ENCODE measurements around the gene SAP25.
"Not testable (repeated sequence)": the region's sequence is repeated elsewhere in the genome, so short reads cannot be mapped to it uniquely, and the experiment has no call there.

DNA sequence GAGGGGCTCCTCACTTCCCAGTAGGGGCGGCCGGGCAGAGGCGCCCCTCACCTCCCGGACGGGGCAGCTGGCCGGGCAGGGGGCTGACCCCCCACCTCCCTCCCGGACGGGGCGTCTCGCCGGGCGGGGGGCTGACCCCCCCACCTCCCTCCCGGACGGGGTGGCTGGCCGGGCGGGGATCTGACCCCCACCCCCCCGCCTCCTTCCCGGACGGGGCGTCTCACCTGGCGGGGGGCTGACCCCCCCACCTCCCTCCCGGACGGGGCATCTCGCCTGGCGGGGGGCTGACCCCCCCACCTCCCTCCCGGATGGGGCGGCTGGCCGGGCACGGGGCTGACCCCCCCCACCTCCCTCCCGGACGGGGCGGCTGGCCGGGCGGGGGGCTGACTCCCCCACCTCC, 50.5 kb downstream of the SAP25 start:
- TF ChIP-seq, protein P1, sequence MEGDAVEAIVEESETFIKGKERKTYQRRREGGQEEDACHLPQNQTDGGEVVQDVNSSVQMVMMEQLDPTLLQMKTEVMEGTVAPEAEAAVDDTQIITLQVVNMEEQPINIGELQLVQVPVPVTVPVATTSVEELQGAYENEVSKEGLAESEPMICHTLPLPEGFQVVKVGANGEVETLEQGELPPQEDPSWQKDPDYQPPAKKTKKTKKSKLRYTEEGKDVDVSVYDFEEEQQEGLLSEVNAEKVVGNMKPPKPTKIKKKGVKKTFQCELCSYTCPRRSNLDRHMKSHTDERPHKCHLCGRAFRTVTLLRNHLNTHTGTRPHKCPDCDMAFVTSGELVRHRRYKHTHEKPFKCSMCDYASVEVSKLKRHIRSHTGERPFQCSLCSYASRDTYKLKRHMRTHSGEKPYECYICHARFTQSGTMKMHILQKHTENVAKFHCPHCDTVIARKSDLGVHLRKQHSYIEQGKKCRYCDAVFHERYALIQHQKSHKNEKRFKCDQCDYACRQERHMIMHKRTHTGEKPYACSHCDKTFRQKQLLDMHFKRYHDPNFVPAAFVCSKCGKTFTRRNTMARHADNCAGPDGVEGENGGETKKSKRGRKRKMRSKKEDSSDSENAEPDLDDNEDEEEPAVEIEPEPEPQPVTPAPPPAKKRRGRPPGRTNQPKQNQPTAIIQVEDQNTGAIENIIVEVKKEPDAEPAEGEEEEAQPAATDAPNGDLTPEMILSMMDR (conservative IDR thresholded peaks at IDR 0.05; ENCODE audit: low read depth in 2 of 2): not testable (repeated sequence)
- TF ChIP-seq EZH2phosphoT487 (IDR thresholded peaks at IDR 0.05; ENCODE audit: unreplicated experiment); POLR2AphosphoS5 (IDR thresholded peaks at IDR 0.05; ENCODE audit: low read depth); JUNB (IDR thresholded peaks at IDR 0.05; ENCODE audit: unreplicated experiment): not testable (repeated sequence)
